C4-2B (cell line): ENCODE results near the gene TEKT5.

ENCODE experiments used
- CTCF ChIP-seq: fragments of 450-650 bp; conservative IDR thresholded peaks from 2 replicates; pipeline ENCODE4 v1.5.1; 2017; ENCODE audit warnings: mild to moderate bottlenecking
- ZFX ChIP-seq: fragments of 450-650 bp; IDR thresholded peaks from 2 replicates; pipeline ENCODE4 v1.6.1; 2017

- no peak for TF ChIP-seq CTCF
- TF ChIP-seq ZFX = no peak
Observed at GRCh38 chr16:10688726-10689125, 6.0 kb downstream of the TEKT5 start.
